GM21576 (cell line): ENCODE data around the gene SPRYD3.
"Not testable (repeated sequence)": the region's sequence is repeated elsewhere in the genome, so short reads cannot be mapped to it uniquely, and the experiment has no call there.

ENCODE experiments used
- ATAC-seq: cut with Tn5 transposase; IDR thresholded peaks from one replicate; pipeline ENCODE4 v1.9.1; 2021; ENCODE audit warnings: mild to moderate bottlenecking, moderate library complexity; ENCODE audit not compliant: unreplicated experiment

Gene SPRYD3

GRCh38 chr12:53102883-53103807, 24.0 kb upstream of the SPRYD3 start, which contains the start of gene SOAT2:
Gene SOAT2 (plus strand): TSS chr12:53103486. CDS start chr12:53103578, 92 bp downstream.
- ATAC-seq, result no peak

DNA sequence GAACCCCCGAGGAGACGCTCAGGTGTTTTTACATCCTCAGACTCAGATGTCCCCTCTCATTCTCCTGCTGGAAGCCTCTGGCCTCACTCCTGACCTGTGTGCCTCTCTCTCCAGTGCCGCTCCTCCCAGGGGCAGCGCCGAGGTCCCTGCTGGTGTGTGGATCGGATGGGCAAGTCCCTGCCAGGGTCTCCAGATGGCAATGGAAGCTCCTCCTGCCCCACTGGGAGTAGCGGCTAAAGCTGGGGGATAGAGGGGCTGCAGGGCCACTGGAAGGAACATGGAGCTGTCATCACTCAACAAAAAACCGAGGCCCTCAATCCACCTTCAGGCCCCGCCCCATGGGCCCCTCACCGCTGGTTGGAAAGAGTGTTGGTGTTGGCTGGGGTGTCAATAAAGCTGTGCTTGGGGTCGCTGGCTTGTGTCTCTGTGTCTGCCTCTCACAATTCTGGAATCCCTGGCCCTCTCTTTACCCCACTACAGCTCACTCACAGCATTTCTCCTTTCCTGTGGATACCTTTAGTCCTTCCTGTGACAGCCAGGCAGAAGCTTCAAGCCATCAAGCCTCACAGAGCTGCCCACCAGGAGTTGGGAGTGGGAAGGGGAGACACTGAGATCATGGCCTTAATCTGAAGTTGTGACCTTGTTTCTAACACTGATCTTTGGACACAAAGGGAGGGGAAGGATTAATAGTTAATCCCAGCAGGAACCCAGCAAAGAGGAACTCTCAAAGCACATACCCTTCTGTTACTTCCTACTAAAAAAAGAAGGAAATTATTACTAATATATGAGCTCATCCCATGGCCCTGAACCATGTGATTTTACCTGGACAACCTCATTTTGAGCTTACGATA, 23.0 kb upstream of the SPRYD3 start:
- no peak for ATAC-seq

DNA sequence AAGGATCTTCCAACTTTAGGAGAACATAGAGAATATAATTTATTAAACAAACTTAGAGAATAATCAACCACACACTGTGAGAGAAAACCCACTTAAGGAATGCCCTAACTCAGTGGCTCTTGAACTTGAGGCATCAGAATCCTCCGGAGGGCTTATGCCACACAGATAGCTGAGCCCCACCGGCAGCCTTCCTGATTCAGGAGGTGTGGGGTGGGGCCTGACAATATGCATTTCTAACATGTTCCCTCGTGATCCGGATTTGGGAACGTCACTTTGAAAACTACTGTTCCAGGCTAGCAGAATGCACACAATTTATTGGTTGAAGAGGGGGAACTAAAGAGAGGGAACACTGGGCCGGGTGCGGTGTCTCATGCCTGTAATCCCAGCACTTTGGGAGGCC, 22.1 kb upstream of the SPRYD3 start:
- no peak for ATAC-seq

GRCh38 chr12:53100466-53101151, 21.4 kb upstream of the SPRYD3 start:
- ATAC-seq, result no peak

GRCh38 chr12:53099071-53099882, 20.1 kb upstream of the SPRYD3 start:
- ATAC-seq, result no peak

DNA sequence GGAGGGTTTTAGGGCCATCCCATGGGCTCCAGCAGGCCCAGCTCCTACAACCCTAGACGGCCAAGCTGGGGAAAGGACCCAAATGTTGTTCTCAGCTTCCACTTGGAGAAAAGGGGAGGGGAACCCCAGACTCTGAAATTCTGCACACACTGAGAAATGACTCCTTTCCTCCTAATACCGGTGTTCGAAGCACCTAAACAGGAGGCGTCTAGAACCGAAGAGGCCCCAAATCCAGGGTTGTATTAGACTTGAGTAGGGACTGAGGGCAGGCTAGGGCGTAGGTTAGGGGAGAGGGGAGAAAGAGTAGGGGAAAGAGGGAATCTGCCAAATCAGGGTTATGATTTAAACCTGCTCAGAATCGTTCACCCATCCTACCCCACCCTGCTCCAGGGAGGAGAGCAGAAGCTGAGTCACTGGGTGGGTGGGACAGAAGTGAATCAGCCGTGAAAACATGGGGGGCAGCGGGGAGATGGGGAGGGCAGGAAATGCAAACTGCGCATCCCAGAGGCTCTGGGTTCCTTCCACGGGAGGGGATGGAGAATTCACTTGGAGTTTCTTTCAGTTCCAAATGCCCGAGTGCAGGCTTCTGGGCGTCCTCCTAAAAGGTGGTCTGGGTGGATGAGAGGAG, 19.3 kb upstream of the SPRYD3 start:
- ATAC-seq, result no peak

- ATAC-seq, result no peak
Measured at GRCh38 chr12:53097564-53098353, 18.6 kb upstream of the SPRYD3 start, which contains the start of gene IGFBP6. Gene IGFBP6 (plus strand): TSS chr12:53097667. CDS start chr12:53097718, 51 bp downstream.

DNA sequence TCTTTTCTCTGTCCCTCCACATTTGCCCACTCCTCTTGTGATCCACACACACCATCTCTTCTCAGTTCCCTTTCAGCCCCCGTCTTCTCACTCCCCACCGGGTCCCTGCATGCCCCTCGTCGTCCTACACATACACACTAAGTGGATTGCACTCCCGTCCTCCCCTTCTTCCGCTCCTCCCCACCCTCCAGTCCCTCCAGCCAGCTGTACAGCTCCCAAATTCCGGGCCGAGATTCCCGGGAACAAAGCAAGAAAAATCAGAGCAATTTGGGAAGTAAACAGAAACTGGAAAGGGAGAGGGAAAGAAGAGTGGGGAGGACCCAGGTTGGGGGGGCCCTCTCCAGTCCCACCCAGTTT, 18.0 kb upstream of the SPRYD3 start:
- ATAC-seq, result no peak

DNA sequence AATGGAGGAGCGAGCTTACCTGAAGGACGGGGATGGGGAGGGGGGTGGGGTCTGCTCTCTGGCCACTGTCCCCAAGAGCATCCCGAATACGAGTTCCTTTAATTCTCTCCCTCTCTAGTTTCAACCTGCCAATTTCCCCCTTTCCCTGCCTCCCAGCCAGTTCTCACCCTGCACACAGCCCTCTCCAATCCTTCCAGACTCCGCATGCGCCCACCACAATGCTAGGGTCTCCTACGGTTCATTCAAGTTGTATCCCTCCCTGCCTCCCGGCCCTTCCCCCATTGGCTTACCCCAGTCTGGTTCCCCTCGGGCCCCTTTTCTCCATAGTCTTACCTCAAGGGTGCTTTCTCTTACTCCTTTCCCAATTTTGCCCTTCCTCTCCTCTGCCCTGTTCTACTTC, 17.6 kb upstream of the SPRYD3 start:
- no peak for ATAC-seq

DNA sequence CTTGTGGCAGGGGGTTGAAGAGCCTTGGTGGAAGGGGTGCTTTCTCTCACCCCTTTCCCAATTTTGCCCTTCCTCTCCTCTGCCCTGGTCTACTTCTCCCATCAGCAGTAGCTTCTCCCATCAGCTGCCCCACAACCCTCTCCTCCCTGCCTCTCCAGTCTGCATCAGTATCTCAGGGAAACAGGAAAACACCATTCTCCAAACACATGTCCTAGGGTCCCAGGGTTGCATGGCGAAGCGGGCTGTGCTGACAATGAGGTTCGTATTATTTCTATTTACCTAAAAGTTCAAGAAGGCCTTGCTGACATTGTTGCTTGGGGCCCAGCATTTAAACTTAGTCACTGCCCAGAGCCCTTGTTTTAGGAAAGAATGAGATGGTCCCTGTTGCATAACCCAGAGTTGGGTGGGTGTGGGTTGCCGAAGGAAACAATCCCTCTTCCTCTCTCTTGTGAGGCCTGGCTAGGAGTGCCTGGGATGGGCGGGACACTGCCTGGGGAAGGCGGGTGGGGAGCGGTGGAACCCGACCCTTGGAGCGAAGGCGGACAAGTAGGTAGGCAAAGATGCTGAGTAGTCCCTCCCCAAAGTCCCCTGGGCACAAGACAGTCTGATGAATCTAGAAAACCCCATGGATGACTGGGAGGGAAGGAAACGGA, 17.0 kb upstream of the SPRYD3 start:
- ATAC-seq, result no peak

- ATAC-seq, result not testable (repeated sequence)
Measured at GRCh38 chr12:53095596-53095895, 16.4 kb upstream of the SPRYD3 start.

DNA sequence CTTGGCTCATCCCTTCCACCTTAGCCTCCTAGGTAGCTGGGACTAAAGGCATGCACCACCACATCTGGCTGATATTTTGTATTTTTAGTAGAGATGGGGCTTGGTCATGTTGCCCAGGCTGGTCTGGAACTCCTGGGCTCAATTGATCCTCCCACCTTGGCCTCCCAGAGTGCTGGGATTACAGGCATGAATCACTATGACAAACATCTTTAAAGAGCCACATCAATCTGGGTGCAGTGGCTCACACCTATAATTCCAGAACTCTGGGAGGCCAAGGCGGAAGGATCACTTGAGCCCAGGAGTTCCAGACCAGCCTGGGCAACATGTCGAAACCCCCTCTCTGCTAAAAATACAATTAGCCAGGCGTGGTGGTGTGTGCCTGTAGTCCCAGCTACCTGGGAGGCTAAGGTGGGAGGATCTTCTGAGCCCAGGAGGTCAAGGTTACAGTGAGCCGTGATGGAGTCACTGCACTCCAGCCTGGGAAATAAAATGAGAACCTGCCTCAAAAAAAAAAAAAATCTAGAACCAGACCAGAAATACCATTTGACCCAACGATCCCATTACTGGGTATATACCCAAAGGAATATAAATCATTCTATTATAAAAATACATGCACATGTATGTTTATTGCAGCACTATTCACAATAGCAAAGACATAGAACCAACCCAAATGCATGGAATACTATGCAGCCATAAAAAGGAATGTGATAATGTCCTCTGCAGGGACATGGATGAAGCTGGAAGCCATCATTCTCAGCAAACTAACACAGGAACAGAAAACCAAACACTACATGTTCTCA, 15.8 kb upstream of the SPRYD3 start:
- not testable (repeated sequence) for ATAC-seq

DNA sequence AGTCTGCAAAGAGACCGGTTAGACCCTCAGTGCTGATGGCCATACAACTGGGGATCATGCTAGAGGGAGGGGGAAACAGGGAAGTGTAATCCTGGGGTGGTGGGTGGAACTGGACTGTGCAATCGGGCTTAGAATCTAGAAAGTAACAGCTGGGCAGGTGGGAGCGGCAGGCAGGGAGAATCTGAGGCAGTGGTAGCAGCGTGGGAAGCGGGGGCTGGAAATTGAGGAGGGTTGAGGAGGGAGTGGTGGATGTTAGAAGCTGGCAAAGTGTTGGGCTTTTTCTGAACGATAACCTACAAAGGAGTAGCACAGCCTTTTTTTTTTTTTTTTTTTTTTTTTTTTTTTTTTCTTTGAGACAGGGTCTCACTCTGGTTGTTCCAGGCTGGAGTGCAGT, 15.2 kb upstream of the SPRYD3 start:
- no peak for ATAC-seq

GRCh38 chr12:53093777-53094393, 14.7 kb upstream of the SPRYD3 start:
- ATAC-seq, result no peak

GRCh38 chr12:53091756-53092155, 12.6 kb upstream of the SPRYD3 start:
- no peak for ATAC-seq

GRCh38 chr12:53090554-53090953, 11.4 kb upstream of the SPRYD3 start:
- ATAC-seq, result no peak

DNA sequence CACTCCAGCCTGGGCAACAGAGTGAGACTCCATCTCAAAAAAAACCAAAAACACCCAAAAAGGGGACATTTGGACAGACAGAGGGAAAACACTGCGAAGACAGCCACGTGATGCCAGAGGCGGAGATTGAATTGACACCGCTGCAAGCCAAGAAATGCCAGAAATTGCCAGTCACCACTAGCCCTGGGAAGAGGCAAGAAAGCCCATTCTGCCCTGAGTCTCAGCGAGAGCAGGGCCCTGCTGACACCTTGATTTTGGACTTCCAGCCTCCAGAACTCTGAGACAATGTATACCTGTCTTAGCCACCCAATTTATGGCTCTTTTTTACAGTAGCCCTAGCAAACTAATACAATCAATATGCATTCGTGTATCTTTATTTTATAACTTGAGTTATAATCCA, 10.9 kb upstream of the SPRYD3 start:
- ATAC-seq, result no peak
